Measurements from ENCODE around the gene UBXN7.

GRCh38 chr3:196298521-196298920, 133.7 kb downstream of the UBXN7 start:
- no peak for TF ChIP-seq CTCF (IDR thresholded peaks at IDR 0.05 in 8 of 11, conservative IDR thresholded peaks at IDR 0.05 in 3 of 11)
- no peak for TF ChIP-seq POLR2A (IDR thresholded peaks at IDR 0.05)
